Fibroblast of lung (primary cell): Measurements from ENCODE around the gene KIAA0753. TPM values are rescaled to one million over a fixed set of nuclear protein-coding genes. Genes with fewer than 3 reads are reported as not detected.

Source experiments
- DNase-seq, 2 donors: peaks; one replicate each; pipeline versions ENCODE4 v3.0.0 to v3.0.0-alpha.2; 2010; ENCODE audit warnings: low read depth in 2 of 2
- H2AFZ ChIP-seq: 2 replicates; pipeline ENCODE4 v1.5.1; 2012; ENCODE audit warnings: low read length, control low read depth, inconsistent platforms
- H3K27ac ChIP-seq: 2 replicates; pipeline ENCODE4 v1.5.1; 2011; ENCODE audit warnings: low read length, control low read depth; ENCODE audit not compliant: insufficient read depth
- H3K27me3 ChIP-seq: 2 replicates; pipeline ENCODE4 v1.5.1; 2011; ENCODE audit warnings: mild to moderate bottlenecking, low read length; ENCODE audit not compliant: control insufficient read depth, insufficient read depth
- H3K36me3 ChIP-seq: 2 replicates; pipeline ENCODE4 v1.5.1; 2011; ENCODE audit warnings: low read length; ENCODE audit not compliant: control insufficient read depth, insufficient read depth
- H3K4me1 ChIP-seq: 2 replicates; pipeline ENCODE4 v1.5.1; 2011; ENCODE audit warnings: low read length; ENCODE audit not compliant: control insufficient read depth, insufficient read depth; ENCODE audit errors: extremely low read depth
- H3K4me2 ChIP-seq: 2 replicates; pipeline ENCODE4 v1.5.1; 2011; ENCODE audit warnings: low read length, control low read depth; ENCODE audit not compliant: insufficient read depth; ENCODE audit errors: extremely low read depth
- H3K4me3 ChIP-seq, 4 experiments: fragments of 200-600 bp in 1 of 4; sonication (generic) in 1 of 4; replicated peaks in 1 of 4; 2 replicates each; pipeline ENCODE4 v1.5.1; 2011 to 2016; ENCODE audit warnings: low read length in 4 of 4, low read depth in 3 of 4, mild to moderate bottlenecking in 3 of 4, control low read depth in 2 of 4, inconsistent platforms in 1 of 4, mixed read lengths in 1 of 4; ENCODE audit not compliant: insufficient read depth in 1 of 4; ENCODE audit errors: control extremely low read depth in 1 of 4
- H3K79me2 ChIP-seq: 2 replicates; pipeline ENCODE4 v1.5.1; 2012; ENCODE audit warnings: mild to moderate bottlenecking, low read length, inconsistent platforms; ENCODE audit not compliant: control insufficient read depth, insufficient read depth
- H3K9ac ChIP-seq: 2 replicates; pipeline ENCODE4 v1.5.1; 2011; ENCODE audit warnings: mild to moderate bottlenecking, low read length, control low read depth; ENCODE audit not compliant: insufficient read depth
- H3K9me3 ChIP-seq: 2 replicates; pipeline ENCODE4 v1.5.1; 2012; ENCODE audit warnings: low read depth, low read length; ENCODE audit not compliant: control insufficient read depth, insufficient read depth
- H4K20me1 ChIP-seq: 2 replicates; pipeline ENCODE4 v1.5.1; 2011; ENCODE audit warnings: low read length; ENCODE audit not compliant: control insufficient read depth, insufficient read depth; ENCODE audit errors: extremely low read depth
- CTCF ChIP-seq, 2 donors: IDR thresholded peaks in 1 of 2; conservative IDR thresholded peaks in 1 of 2; 1 replicate in 1 of 2; 2 replicates in 1 of 2; pipeline ENCODE4 v1.5.1; 2011 to 2012; ENCODE audit warnings: low read length in 2 of 2, control low read depth in 1 of 2, inconsistent platforms in 1 of 2, low read depth in 1 of 2, mild to moderate bottlenecking in 1 of 2
- EZH2 ChIP-seq: IDR thresholded peaks from 2 replicates; pipeline ENCODE4 v1.5.1; 2012; ENCODE audit warnings: low read length, control low read depth, mild to moderate bottlenecking; ENCODE audit errors: missing control alignments
- polyA plus RNA-seq, 2 donors: library from polyadenylated mRNA; depleted of rRNA in 1 of 2; stranded (reverse) in 1 of 2; unstranded in 1 of 2; fragments of >200 nt; gene quantifications; 2 replicates each; pipeline ENCODE4 v1.2.1, GENCODE V29; 2011 to 2012; ENCODE audit warnings: missing spikeins in 1 of 2
- total RNA-seq: library from RNA; depleted of rRNA; stranded (reverse); fragments of >200 nt; gene quantifications from 2 replicates; pipeline ENCODE4 v1.2.1, GENCODE V29; 2014

KIAA0753 gene
- total and polyA plus RNA-seq, 2 donors (not counting 1 experiment from before 2014, with no cell fraction given), result 5.8 to 12.9 TPM

GRCh38 chr17:6530324-6530920 lies 110.1 kb downstream of the KIAA0753 start:
- Histone ChIP-seq H2AFZ (no peak overlapping the region), H3K27ac (no peak overlapping the region), H3K4me2 (no peak overlapping the region), H3K9me3 (no peaks in the 10 kb centered on the region), H4K20me1 (no peaks in the 10 kb centered on the region), H3K27me3 (no peaks in the 10 kb centered on the region), H3K36me3 (no peaks in the 10 kb centered on the region), H3K4me1 (no peaks in the 10 kb centered on the region), H3K4me3 (no peak overlapping the region), H3K79me2 (no peaks in the 10 kb centered on the region), H3K9ac (no peak overlapping the region)
- DNase-seq, result no peak
- no peak for TF ChIP-seq EZH2
- TF ChIP-seq CTCF (conservative IDR thresholded peaks at IDR 0.05 in 1 of 2, IDR thresholded peaks at IDR 0.05 in 1 of 2; ENCODE audit: low read depth in 1 of 2, low read length in 2 of 2), result no peak

GRCh38 chr17:6528557-6528956 lies 112.0 kb downstream of the KIAA0753 start:
- no peak overlapping the region for H3K27ac ChIP-seq
- no peaks in the 10 kb centered on the region for H3K27me3 ChIP-seq
- no peak overlapping the region for H3K4me3 ChIP-seq
- H3K9me3 ChIP-seq, result no peaks in the 10 kb centered on the region
- H3K9ac ChIP-seq, result no peak overlapping the region
- no peak overlapping the region for H2AFZ ChIP-seq
- H3K79me2 ChIP-seq, result no peaks in the 10 kb centered on the region
- H3K4me1 ChIP-seq, result no peaks in the 10 kb centered on the region
- TF ChIP-seq CTCF (conservative IDR thresholded peaks at IDR 0.05 in 1 of 2, IDR thresholded peaks at IDR 0.05 in 1 of 2; ENCODE audit: low read depth in 1 of 2, low read length in 2 of 2) (no peak), EZH2 (no peak)
- no peaks in the 10 kb centered on the region for H4K20me1 ChIP-seq
- no peak for DNase-seq
- H3K36me3 ChIP-seq, result no peaks in the 10 kb centered on the region
- no peak overlapping the region for H3K4me2 ChIP-seq

Other genes starting within 250 kb of the KIAA0753 start
- under 0.01 TPM in 1 of 2 replicates, not detected in the other for gene AIPL1, start 205.6 kb downstream of the KIAA0753 start, total RNA-seq
- 0.05 TPM in 1 of 2 replicates, not detected in the other for gene AIPL1, start 205.6 kb downstream of the KIAA0753 start, polyA plus RNA-seq
- gene PIMREG, start 196.3 kb downstream of the KIAA0753 start, total RNA-seq, result 1.5 and 10.6 TPM in 2 replicates
- 6.5 and 18.5 TPM in 2 replicates for gene PIMREG, start 196.3 kb downstream of the KIAA0753 start, polyA plus RNA-seq
- 0.77 and 0.99 TPM in 2 replicates for gene PITPNM3, start 84.2 kb downstream of the KIAA0753 start, total RNA-seq
- gene PITPNM3, start 84.2 kb downstream of the KIAA0753 start, polyA plus RNA-seq, result 0.38 and 1.1 TPM in 2 replicates
- gene TXNDC17, start 349 bp upstream of the KIAA0753 start, total RNA-seq, result 75.2 and 87.5 TPM in 2 replicates
- gene TXNDC17, start 349 bp upstream of the KIAA0753 start, polyA plus RNA-seq, result 243 and 257 TPM in 2 replicates
- 6.4 and 10.6 TPM in 2 replicates for gene MED31, start 10.9 kb upstream of the KIAA0753 start, total RNA-seq
- gene MED31, start 10.9 kb upstream of the KIAA0753 start, polyA plus RNA-seq, result 14.7 and 17.0 TPM in 2 replicates
- 0.26 and 0.33 TPM in 2 replicates for gene C17orf100, start 11.1 kb upstream of the KIAA0753 start, total RNA-seq
- gene C17orf100, start 11.1 kb upstream of the KIAA0753 start, polyA plus RNA-seq, result 0.84 and 1.5 TPM in 2 replicates
- gene SLC13A5, start 72.7 kb upstream of the KIAA0753 start, total RNA-seq, result not detected in 2 replicates
- gene SLC13A5, start 72.7 kb upstream of the KIAA0753 start, polyA plus RNA-seq, result not detected in 2 replicates
- gene XAF1, start 115.3 kb upstream of the KIAA0753 start, total RNA-seq, result 57.5 and 98.9 TPM in 2 replicates
- gene XAF1, start 115.3 kb upstream of the KIAA0753 start, polyA plus RNA-seq, result 3.2 and 3.5 TPM in 2 replicates
- 0.51 and 0.66 TPM in 2 replicates for gene FBXO39, start 135.5 kb upstream of the KIAA0753 start, total RNA-seq
- 0.10 and 0.25 TPM in 2 replicates for gene FBXO39, start 135.5 kb upstream of the KIAA0753 start, polyA plus RNA-seq
- not detected in 2 replicates for gene TEKT1, start 191.0 kb upstream of the KIAA0753 start, total RNA-seq
- gene TEKT1, start 191.0 kb upstream of the KIAA0753 start, polyA plus RNA-seq, result not detected in 2 replicates